Keratinocyte (primary cell): ENCODE results near the gene AOX1.

Experiments
- CTCF ChIP-seq, 3 experiments: IDR thresholded peaks in 1 of 3; conservative IDR thresholded peaks in 1 of 3; optimal IDR thresholded peaks in 1 of 3; 2 replicates in 2 of 3; 3 replicates in 1 of 3; pipeline versions ENCODE3 to v1.5.1; 2011; ENCODE audit warnings: low read length in 3 of 3, mild to moderate bottlenecking in 3 of 3, moderate library complexity in 2 of 3, control low read depth in 1 of 3, inconsistent platforms in 1 of 3; ENCODE audit not compliant: insufficient read depth in 2 of 3; ENCODE audit errors: extremely low read depth in 1 of 3
- EZH2 ChIP-seq: IDR thresholded peaks from one replicate; pipeline ENCODE4 v1.6.1; 2012; ENCODE audit warnings: inconsistent platforms, mild to moderate bottlenecking, low read length, moderate library complexity

GRCh38 chr2:200689115-200689514 is 103.3 kb downstream of the AOX1 start:
- TF ChIP-seq CTCF (optimal IDR thresholded peaks at IDR 0.05 in 1 of 3, IDR thresholded peaks at IDR 0.05 in 1 of 3, conservative IDR thresholded peaks at IDR 0.05 in 1 of 3; ENCODE audit: extremely low read depth in 1 of 3, insufficient read depth in 2 of 3, low read length in 3 of 3): no peak
- no peak for TF ChIP-seq EZH2
